Tongue (tissue), 2 donors: ENCODE results near the gene FARS2. TPM values are rescaled to one million over a fixed set of nuclear protein-coding genes. Genes with fewer than 3 reads are reported as not detected.

Source experiments
- DNase-seq: peaks from one replicate; pipeline ENCODE4 v3.0.0-alpha.2; 2015
- total RNA-seq: library from RNA; depleted of rRNA; stranded (reverse); fragments of >200 nt; gene quantifications from one replicate; pipeline ENCODE4 v1.2.3, GENCODE V29; 2014

Gene FARS2
- total RNA-seq, 1 donor from 2014 or later: 38.8 TPM

DNA sequence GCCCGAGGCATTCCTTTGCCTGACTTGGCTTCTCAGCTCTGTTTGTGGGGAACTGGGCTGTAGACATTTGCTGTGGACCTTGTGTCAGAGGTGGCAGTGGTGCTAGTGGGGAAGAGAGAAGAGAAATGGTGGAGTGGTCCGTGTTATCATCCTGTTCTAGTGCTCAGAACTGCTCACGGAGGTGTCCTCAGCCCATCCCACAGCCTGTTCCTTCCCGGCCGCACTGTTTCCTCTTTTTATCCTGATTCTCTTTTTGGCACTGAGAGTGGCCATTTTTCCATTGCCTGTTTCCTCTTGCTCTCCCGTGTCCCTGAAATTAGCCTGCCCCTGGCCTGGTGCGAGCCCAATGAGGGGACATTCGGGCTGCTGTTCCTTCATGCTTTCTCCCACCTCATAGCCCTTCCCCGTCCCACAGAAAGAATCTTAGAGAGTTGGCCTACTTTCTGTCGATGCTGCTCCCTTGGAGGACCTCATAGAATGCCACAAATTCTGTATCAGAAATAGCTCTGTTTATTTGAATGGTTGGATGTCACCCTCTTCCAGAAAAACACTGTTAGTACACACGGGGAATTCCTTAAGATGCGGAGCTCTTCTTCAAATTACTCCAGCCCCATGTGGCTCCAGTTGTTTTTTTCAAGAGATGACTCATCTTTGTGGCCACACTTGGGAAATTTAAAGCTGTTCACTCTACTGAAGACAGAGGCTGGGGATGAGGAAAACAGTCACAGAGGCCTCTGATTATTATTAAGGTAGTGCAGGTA lies 26.1 kb downstream of the FARS2 start:
- DNase-seq: no peak

DNA sequence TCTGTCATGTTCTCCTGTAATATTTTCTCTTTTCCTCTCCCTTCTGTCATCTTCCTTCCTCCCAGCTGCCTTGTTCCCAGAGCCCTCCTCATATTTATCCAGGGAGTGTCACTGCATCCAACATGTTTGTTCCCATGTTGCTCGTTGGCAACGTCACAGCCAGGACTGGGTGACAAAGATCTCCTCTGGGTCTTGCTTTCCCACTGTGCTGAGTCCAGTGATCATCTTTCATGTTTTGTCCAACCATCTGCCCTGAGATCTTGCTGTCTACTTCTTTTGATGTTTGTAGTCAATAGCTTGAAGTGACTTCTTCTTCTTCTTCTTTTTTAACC lies 26.6 kb downstream of the FARS2 start:
- no peak for DNase-seq

DNA sequence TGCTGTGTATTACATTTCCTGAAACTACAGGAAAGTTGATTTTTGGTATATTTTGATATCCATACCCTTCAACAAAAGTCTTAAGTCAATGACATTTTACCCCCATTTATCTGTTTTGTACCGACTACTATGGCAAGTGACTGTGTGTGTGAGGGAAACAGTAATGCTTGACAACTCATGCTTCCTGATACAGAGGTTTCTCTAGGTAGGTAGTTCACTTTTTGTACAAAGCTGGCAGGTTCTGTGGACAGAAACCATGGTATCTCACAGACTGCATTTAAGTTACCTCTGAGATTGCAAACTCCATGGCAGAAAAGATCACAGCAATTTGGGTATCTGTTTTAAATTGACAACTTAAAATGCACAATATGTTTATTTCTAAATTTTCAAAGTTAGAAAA lies 28.8 kb downstream of the FARS2 start:
- DNase-seq: no peak

DNA sequence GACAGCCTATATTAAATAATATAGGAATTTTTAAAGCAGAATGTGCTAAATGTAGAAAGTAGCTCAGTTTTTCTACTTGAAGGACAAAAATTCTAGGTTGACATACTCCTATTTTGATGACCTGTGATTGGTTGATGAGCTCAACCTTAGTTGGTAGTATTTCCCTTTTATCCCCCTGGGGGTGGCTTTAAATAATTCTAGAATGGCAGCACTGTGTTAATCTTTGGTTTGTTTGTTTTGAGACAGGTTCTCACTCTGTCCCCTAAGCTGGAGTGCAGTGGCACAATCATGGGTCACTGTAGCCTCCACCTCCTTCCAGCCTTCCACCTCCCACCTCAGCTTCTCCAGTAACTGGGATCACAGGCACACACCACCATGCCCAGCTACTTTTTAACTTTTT lies 29.2 kb downstream of the FARS2 start:
- no peak for DNase-seq

DNA sequence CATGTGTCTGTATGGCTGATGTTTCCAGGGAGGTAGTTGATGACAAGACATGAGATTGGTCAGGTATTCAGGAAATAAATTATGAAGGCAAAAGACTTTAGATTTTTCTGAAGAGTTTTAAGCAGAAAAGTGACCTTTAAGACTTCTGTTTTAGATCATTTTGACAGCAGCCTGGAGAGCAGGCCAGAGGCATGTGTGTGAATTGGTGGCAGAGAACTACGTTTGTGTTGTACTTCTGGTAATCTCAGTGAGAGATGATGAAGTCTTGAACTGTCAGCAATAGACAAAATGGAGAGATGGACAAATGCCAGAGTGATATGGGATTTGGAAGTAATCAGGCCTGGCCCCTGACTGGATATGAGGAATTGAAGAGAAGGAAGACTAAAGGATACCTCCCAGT lies 30.8 kb downstream of the FARS2 start:
- no peak for DNase-seq

DNA sequence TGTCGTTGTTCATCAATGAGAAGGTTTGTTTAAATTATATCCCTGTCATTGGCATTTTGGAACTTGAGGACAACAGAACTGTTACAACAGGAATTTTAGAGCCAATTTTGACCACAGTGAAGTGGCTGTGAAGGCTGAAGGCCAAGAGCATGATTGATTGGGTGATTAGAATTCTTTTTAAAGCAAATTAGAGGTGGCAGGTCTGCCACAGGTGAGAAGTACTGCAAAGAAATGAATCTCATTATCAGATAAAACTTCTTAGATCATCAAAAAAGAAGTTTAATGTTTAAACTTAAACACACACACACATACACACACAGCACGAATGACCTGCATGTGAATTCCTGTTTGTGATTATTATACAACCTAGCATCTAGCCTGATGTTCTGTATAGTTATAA lies 32.4 kb downstream of the FARS2 start:
- no peak for DNase-seq

DNA sequence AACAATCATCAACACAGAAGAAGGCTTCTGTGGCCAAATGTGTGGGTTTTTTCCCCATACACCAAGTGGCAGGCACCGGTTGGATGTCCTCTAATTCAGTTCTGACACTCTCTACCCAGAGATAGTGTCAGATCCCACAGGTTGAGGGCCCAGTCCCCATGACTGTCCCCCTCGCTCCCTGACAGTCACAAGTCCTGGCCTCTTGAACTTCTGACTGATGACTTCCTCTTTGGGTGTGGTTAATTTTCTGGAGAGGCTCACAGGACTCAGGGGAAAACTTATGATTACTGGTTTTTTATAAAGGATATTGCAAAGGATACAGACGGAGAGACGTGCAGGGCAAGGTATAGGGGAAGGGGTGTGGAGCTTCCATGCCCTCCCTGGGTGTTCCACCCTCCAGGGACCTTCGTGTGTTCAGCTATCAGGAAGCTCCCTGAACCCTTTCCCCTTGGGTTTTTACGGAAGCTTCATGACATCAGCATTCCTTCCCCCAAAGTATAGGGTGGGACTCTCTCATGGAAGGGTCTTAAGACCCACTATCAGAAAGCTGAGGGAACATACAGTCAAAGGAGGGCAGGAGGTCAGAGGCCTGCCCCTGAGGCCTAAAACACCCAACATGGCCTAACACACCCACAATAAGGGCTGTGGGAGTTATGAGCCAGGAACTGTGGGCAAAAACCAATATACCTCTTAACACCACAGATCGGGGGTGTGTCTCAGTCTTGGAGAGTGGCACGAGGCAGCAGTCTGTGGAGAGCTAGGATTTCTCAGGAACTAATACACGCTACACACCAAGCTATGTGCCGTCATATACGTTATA lies 33.3 kb downstream of the FARS2 start:
- DNase-seq: no peak

DNA sequence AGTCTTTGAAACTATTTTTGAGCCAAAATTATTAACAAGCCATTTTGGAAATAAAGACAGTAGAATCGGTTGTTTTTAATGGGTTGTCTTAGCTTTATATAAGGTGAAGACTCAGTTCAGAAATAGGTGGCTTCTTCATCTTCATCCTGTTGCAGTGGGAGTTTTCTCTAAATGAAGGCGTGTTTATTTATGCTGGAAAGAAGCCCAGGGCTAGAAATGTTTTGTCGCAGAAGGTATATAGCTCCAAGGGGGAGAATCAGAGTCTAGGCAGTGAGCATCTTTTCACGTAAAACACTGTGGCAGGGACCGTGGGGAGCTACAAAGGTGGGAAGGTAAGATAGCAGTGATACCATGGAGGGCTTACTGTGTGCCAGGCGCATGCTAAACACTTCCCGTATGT lies 34.3 kb downstream of the FARS2 start:
- DNase-seq: no peak

DNA sequence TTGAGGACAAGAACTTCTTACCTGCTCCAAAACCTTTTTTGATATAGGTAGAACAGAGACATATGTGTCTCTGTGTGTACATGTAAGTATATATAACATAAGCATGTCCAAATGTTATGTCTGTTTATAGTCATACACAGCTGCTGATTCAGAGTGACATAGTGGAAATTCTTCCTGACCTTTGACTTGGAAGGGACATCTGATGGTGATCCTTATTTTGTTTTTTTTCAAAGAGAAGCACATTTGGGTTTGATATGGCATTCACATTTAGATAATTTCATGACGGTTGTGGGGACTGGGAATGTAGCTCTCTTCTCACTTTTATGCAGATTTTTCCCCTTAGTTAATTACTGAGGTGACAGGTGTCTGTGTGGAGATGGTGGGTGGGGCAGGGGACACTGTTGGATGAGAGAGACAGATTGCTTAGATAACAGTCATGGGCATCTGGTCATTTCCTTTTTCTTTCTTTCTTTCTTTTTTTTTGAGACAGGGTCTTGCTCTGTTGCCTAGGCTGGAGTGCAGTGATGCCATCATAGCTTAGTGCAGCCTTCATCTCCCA lies 39.0 kb downstream of the FARS2 start:
- no peak for DNase-seq

DNA sequence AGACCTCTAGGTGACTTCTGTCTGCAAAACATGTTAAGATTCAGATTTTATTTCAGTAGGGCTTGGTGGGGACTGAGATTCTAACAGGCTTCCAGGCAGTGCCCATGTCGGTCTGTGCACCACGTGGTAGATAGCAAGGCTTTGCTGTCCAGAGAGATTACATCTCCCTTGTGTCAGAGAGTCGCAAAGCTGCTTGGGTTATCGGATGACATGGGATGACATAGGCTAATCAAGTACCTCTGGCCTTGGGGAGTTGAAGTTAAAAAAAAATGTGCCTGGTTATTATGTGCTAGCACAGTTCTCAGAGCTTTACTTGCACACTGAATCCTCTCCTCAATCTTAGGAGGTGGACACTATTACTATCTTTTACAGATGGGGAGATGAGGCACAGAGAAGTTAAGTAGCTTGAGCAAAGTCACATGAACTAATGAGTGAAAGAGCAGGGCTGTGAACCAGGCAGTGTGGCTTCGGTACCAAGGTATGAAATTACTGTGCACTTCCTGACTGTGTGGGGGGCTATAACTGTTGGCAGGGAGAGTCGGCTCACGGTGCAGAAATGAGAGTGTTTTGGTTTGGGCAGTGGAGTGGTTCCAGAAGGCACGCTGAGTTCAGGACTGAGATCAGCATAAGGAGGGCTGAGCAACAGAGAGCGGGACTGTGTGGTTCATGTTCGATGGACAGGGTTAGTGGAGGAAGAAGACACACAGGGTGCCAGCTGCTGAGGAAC lies 41.1 kb downstream of the FARS2 start:
- no peak for DNase-seq

DNA sequence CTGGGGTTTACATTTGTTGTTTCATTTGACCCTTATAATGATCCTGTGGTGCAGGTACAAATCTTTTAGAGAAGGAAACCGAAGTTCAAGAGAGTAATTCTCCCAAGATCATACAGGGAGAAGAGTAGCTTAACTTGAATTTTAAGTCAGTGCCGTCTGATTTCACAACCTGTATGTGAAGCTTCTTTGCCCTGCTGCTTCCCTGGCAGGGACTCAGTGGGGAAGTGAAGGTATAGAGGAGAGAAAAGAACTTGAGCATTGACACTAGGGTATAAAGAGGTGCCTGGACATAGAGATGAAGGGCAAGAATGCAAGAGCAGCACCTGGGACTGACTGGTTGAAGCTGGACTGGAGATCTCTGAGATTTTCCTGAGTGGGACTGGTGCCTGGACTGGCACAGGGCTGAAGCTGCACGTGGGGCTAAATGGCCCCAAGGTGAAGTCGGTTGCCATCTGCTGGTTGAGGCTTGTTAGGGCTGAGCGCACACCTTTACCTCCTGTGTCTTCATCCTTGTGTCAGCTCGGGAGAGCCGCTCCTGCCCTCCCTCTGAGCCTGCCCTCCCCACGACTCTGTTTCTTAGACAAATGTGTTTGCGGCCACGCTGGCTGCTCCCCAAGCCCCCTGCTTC lies 41.8 kb downstream of the FARS2 start:
- no peak for DNase-seq

DNA sequence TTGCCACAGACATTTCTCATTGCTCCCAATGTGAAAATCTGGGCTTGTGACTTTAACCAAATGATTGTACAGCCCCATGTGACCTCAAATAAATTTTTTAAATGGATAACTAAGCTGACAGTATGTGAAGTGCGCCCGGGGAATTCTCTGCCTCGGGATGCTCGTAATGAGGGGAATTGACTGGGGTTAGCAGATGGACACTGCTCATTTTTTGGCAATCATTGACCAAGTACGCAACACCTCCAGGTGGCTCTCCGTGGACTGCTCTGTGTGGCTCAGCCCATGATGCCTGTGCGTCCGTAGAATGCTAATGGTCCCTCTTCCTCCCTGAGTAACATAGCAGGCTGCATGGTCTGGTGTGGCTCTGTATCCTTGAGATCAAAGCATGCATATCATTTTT lies 42.4 kb downstream of the FARS2 start:
- no peak for DNase-seq

DNA sequence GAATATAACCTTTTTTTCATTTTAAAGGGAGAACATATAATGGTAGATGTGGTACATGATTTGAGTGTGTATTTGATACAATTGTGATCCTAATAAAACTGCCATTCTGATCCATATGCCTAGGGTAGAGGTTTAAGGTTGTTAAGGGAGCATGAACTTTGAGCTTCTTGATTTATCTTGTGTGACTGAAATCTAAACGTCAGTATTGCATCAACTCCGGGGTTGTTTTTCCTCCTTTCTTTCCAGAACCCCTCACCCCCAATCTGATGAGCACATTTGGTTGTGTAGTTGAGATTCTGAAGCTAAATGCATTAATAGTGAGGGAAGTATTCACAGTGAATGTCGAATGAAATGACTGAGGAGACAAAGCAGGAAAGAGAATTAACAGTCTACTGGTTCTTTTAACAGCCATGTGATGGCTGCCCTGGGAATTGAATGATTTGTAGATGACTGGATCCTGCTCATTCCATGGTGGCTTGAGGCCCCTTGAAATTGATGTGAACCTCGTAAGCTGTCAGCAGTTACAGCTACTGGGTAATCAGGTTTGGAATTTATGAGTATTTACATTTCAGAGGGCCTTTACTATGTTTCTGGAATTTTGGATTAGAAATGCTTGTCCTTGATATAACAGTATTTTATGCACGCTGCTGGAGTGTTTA lies 44.8 kb downstream of the FARS2 start:
- DNase-seq: no peak

DNA sequence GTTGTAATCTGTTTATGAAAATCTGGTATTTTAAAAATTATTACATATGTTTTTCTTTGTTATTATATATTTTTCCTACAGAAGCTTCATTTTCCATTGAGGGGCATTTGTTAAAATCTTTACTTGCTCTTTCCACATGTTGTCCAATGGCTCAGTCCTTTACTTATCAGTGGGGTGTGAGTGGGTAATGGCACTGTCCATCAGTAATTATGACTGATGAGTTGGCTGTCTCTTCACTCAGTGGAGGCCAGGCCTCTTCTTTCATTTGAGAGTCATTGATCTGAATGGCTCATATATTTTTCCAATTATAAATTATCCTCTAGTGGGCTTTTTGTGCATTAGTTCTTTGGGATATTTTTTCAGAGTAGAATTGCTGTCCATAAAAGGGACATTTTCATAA lies 45.7 kb downstream of the FARS2 start:
- DNase-seq: no peak

DNA sequence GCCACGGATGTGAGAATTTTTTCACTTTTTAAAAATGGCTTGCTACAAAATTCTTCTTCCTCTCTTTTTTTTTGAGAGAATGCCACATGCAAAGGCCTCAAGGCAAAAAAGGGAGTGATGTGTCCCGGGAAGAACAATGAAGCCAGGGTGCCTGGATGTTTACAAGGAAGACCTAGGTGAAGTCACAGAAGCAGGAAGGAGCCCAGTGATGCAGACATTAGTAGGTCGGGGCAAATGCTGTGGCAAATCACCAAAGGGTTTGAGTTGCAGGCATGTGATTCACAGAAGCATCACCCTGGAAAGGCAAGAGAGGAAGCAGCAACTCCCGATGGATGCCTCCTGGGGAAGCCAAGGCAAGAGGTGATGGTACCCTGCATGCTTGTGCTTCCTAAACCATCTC lies 46.8 kb downstream of the FARS2 start:
- no peak for DNase-seq

DNA sequence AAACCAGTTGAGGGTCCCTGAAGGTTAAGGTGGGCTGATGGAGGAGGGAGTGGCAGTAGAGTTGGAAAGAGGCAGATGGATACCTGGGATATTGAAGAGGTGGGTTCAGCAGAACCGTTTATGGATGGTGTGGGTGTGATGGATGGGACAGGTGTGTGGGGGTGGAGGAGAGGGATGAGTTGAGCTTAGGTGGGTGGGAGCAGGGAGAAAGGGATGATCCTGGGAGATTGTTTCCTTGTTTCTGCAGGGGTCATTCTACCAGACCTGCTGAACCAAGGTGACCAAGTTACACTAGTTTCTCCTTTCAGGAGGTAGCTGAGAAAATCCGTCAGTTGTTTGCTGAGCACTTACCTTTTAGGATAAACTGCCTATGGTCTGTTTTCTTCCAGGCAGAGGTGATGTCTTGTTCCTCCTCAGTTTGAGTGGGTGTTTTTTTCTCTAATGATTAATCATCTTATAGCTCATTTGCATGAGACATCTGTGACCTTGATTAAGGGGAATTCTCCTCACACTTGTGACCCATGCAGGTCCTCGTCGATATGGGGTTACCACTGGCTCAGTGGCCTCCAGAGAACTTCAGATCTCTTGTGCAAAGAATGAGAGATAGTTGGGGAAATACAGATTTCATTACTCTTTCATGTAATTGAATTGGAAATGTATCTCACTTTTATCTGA lies 53.0 kb downstream of the FARS2 start:
- no peak for DNase-seq

DNA sequence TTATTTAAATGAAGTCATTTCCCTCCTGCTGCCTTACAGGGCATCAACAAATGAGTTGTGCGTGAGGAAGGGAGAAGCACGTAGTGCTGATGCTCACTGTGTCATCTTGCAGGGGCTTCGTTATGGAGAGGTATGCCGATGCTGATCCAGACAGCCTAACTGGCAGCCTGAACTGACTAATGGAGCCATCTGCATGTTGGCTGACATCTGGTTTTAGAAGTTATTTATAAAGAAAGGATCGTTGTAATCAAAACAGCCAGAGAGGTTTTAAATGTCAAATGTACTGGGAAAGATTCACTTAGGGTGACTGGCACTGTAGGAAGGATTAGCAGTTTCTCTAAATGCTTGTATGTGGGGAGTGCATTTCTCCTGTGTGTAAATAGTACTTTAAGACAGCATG lies 54.6 kb downstream of the FARS2 start:
- DNase-seq: peak; percentile 31

DNA sequence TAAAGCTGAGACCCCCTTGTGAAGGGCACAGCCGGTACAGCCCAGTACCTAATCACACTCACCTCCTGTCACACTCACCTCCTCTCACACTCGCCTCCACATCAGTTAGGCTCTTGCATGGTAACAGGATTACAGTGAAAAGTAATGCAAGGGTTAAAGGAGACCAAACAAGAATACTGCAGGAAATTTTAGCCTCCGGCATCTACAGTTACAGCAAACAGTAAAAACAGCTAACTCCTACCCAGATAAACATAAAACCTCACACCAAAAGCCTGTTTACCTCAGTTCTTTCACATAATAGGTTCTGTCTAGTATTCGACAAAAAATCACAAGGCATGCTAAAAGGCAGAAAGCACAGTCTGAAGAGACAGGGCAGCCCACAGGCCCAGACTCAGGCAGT lies 55.6 kb downstream of the FARS2 start:
- no peak for DNase-seq

DNA sequence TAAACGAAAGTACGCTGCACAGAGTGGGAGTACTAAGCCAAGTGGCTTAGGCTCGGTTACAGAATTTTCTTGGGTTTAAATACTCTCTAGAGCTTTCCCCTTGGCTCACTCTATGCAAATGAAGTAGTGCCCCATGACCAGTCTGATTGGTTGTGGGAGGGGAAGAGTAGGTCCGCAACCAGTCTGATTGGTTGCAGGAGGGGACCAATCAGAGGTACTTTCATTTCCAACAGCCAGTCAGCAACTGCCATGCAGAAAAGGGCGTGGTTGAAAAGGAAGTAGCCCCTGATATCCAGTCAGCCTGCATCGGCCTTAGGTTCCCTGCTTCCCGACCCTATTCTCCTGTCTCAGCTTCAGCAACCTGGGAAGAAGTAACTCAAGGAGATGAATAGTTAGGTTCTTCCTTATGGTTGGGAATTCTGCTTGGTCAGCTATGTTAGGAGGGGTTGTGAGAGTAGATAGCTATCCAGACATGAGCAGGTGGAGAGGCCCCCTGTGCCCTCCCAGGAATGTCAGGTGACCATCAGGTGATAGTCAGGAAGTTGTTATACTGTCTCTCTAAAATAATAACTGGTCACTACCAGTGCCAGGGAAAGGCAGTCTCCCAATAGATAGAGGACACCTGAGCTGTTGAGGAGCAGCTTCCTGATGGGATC lies 57.4 kb downstream of the FARS2 start:
- DNase-seq: no peak

DNA sequence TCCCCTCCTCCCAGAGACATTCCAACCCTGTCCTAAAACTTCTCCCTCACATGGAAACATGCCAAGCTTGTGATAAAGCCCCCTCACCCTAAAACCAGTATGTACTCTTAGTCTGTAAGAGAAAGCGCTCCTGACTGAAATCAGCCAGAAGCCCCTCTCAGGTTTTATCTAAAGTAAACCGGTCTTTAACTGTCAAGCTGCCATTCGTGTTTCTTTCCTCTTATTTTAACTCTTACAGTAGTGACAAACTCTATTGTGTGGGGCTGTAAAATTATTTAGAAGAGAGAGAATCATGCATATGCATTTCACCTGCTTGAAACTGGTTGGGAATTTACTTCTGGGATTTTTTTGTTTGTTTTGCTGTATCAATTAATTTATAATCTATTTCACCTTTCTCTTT lies 62.7 kb downstream of the FARS2 start:
- no peak for DNase-seq

DNA sequence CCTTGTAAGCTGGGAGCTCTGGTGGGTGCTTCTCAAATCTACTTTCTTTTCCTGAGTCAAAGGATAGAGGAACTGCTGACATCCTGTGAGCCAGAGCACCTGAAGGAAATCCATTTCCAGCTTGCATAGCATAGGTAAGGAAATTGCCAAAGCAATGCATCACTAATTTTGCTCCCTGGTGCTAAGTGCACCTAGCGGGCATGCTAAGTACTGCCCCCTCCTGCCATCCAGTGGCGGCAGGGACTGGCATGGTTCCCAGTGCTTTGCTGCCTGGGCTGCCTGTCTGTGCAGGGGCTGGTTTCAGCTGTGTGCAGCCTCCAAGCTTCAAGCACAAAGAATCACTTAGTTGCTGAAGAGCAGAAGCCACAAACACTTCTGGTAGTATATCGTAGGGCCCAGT lies 63.9 kb downstream of the FARS2 start:
- no peak for DNase-seq
